Measurements from ENCODE around the gene RGMA. TPM values are rescaled to one million over a fixed set of nuclear protein-coding genes. Genes with fewer than 3 reads are reported as not detected.

RGMA gene
- total and polyA plus RNA-seq, 2 experiments from 2014 or later: 34.2 to 36.5 TPM

GRCh38 chr15:93050648-93051047 lies 38.4 kb downstream of the RGMA start:
- Mint-ChIP-seq H3K27ac (no peak overlapping the region; the same call in 1 of the 2 replicates), H3K4me3 (no peak overlapping the region), H3K27me3 (ENCODE audit: insufficient read depth, low read depth, poor library complexity) (peaks cover 8% of the 10 kb centered on the region), H3K4me1 (no peaks in the 10 kb centered on the region; the same call in 1 of the 3 replicates), H3K9me3 (peaks cover 15% of the 10 kb centered on the region), H3K36me3 (ENCODE audit: low read depth) (peaks cover 83% of the 10 kb centered on the region)
- peaks cover 20% of the 10 kb centered on the region for H3K36me3 ChIP-seq (ENCODE audit: insufficient read depth)
- H3K27ac ChIP-seq (ENCODE audit: low read depth): no peak overlapping the region
- no peak for ATAC-seq
- H3K4me2 ChIP-seq: no peak overlapping the region
- H3K4me1 ChIP-seq (ENCODE audit: insufficient read depth): no peaks in the 10 kb centered on the region
- H4K20me1 ChIP-seq (replicated peaks; ENCODE audit: insufficient read depth): peaks cover 14% of the 10 kb centered on the region; the same call in 1 of the 2 replicates
- DNase-seq (ENCODE audit: low spot score): no peak
- H2AFZ ChIP-seq: no peak overlapping the region
- peaks cover 13% of the 10 kb centered on the region for H3K79me2 ChIP-seq (replicated peaks; ENCODE audit: insufficient read depth)
- H3K4me3 ChIP-seq: no peak overlapping the region
- H3K9me2 ChIP-seq (ENCODE audit: insufficient read depth): no peaks in the 10 kb centered on the region
- no peaks in the 10 kb centered on the region for H3F3A ChIP-seq (replicated peaks; ENCODE audit: low read depth)
- TF ChIP-seq NANOG (IDR thresholded peaks at IDR 0.05; ENCODE audit: borderline replicate concordance): no peak
- TF ChIP-seq POLR2AphosphoS5 (IDR thresholded peaks at IDR 0.05; ENCODE audit: low read depth): no peak
- TF ChIP-seq, protein P1, sequence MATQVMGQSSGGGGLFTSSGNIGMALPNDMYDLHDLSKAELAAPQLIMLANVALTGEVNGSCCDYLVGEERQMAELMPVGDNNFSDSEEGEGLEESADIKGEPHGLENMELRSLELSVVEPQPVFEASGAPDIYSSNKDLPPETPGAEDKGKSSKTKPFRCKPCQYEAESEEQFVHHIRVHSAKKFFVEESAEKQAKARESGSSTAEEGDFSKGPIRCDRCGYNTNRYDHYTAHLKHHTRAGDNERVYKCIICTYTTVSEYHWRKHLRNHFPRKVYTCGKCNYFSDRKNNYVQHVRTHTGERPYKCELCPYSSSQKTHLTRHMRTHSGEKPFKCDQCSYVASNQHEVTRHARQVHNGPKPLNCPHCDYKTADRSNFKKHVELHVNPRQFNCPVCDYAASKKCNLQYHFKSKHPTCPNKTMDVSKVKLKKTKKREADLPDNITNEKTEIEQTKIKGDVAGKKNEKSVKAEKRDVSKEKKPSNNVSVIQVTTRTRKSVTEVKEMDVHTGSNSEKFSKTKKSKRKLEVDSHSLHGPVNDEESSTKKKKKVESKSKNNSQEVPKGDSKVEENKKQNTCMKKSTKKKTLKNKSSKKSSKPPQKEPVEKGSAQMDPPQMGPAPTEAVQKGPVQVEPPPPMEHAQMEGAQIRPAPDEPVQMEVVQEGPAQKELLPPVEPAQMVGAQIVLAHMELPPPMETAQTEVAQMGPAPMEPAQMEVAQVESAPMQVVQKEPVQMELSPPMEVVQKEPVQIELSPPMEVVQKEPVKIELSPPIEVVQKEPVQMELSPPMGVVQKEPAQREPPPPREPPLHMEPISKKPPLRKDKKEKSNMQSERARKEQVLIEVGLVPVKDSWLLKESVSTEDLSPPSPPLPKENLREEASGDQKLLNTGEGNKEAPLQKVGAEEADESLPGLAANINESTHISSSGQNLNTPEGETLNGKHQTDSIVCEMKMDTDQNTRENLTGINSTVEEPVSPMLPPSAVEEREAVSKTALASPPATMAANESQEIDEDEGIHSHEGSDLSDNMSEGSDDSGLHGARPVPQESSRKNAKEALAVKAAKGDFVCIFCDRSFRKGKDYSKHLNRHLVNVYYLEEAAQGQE (IDR thresholded peaks at IDR 0.05; ENCODE audit: unreplicated experiment): no peak
- TF ChIP-seq, protein P2, sequence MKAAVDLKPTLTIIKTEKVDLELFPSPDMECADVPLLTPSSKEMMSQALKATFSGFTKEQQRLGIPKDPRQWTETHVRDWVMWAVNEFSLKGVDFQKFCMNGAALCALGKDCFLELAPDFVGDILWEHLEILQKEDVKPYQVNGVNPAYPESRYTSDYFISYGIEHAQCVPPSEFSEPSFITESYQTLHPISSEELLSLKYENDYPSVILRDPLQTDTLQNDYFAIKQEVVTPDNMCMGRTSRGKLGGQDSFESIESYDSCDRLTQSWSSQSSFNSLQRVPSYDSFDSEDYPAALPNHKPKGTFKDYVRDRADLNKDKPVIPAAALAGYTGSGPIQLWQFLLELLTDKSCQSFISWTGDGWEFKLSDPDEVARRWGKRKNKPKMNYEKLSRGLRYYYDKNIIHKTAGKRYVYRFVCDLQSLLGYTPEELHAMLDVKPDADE (IDR thresholded peaks at IDR 0.05): no peak
- no peak for TF ChIP-seq CREB1 (CRISPR knock-in tag; IDR thresholded peaks at IDR 0.05; ENCODE audit: low read depth)
- TF ChIP-seq, protein P3, sequence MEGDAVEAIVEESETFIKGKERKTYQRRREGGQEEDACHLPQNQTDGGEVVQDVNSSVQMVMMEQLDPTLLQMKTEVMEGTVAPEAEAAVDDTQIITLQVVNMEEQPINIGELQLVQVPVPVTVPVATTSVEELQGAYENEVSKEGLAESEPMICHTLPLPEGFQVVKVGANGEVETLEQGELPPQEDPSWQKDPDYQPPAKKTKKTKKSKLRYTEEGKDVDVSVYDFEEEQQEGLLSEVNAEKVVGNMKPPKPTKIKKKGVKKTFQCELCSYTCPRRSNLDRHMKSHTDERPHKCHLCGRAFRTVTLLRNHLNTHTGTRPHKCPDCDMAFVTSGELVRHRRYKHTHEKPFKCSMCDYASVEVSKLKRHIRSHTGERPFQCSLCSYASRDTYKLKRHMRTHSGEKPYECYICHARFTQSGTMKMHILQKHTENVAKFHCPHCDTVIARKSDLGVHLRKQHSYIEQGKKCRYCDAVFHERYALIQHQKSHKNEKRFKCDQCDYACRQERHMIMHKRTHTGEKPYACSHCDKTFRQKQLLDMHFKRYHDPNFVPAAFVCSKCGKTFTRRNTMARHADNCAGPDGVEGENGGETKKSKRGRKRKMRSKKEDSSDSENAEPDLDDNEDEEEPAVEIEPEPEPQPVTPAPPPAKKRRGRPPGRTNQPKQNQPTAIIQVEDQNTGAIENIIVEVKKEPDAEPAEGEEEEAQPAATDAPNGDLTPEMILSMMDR (conservative IDR thresholded peaks at IDR 0.05; ENCODE audit: low read depth in 2 of 2): no peak
- TF ChIP-seq ZNF331 (CRISPR knock-in tag; IDR thresholded peaks at IDR 0.05; ENCODE audit: low read depth): no peak
- TF ChIP-seq, protein P4, sequence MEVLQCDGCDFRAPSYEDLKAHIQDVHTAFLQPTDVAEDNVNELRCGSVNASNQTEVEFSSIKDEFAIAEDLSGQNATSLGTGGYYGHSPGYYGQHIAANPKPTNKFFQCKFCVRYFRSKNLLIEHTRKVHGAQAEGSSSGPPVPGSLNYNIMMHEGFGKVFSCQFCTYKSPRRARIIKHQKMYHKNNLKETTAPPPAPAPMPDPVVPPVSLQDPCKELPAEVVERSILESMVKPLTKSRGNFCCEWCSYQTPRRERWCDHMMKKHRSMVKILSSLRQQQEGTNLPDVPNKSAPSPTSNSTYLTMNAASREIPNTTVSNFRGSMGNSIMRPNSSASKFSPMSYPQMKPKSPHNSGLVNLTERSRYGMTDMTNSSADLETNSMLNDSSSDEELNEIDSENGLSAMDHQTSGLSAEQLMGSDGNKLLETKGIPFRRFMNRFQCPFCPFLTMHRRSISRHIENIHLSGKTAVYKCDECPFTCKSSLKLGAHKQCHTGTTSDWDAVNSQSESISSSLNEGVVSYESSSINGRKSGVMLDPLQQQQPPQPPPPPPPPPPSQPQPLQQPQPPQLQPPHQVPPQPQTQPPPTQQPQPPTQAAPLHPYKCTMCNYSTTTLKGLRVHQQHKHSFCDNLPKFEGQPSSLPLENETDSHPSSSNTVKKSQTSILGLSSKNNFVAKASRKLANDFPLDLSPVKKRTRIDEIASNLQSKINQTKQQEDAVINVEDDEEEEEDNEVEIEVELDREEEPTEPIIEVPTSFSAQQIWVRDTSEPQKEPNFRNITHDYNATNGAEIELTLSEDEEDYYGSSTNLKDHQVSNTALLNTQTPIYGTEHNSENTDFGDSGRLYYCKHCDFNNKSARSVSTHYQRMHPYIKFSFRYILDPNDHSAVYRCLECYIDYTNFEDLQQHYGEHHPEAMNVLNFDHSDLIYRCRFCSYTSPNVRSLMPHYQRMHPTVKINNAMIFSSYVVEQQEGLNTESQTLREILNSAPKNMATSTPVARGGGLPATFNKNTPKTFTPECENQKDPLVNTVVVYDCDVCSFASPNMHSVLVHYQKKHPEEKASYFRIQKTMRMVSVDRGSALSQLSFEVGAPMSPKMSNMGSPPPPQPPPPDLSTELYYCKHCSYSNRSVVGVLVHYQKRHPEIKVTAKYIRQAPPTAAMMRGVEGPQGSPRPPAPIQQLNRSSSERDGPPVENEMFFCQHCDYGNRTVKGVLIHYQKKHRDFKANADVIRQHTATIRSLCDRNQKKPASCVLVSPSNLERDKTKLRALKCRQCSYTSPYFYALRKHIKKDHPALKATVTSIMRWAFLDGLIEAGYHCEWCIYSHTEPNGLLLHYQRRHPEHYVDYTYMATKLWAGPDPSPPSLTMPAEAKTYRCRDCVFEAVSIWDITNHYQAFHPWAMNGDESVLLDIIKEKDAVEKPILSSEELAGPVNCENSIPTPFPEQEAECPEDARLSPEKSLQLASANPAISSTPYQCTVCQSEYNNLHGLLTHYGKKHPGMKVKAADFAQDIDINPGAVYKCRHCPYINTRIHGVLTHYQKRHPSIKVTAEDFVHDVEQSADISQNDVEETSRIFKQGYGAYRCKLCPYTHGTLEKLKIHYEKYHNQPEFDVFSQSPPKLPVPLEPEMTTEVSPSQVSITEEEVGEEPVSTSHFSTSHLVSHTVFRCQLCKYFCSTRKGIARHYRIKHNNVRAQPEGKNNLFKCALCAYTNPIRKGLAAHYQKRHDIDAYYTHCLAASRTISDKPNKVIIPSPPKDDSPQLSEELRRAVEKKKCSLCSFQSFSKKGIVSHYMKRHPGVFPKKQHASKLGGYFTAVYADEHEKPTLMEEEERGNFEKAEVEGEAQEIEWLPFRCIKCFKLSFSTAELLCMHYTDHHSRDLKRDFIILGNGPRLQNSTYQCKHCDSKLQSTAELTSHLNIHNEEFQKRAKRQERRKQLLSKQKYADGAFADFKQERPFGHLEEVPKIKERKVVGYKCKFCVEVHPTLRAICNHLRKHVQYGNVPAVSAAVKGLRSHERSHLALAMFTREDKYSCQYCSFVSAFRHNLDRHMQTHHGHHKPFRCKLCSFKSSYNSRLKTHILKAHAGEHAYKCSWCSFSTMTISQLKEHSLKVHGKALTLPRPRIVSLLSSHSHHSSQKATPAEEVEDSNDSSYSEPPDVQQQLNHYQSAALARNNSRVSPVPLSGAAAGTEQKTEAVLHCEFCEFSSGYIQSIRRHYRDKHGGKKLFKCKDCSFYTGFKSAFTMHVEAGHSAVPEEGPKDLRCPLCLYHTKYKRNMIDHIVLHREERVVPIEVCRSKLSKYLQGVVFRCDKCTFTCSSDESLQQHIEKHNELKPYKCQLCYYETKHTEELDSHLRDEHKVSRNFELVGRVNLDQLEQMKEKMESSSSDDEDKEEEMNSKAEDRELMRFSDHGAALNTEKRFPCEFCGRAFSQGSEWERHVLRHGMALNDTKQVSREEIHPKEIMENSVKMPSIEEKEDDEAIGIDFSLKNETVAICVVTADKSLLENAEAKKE (CRISPR knock-in tag; IDR thresholded peaks at IDR 0.05): no peak
- H3K27me3 ChIP-seq (ENCODE audit: insufficient read depth): no peaks in the 10 kb centered on the region

Data from GM23338 (cell line).